OCI-LY7 (cell line): Measurements from ENCODE around the gene ANO2. TPM values are rescaled to one million over a fixed set of nuclear protein-coding genes. Genes with fewer than 3 reads are reported as not detected.

Experiments
- BruUV-seq: library from RNA; stranded (reverse); fragments of 400-500 nt; replicated peaks from 2 replicates; lab custom pipeline; 2021; lab: Mats Ljungman, UMichigan
- CTCF ChIA-PET: fragments of 300-600 bp; sonication (Branson Sonifier 250); formaldehyde crosslinking; loops from one replicate; lab custom pipeline; 2022; ENCODE audit warnings: antibody characterized with exemption; ENCODE audit not compliant: unreplicated experiment; lab: Charles Lee
- POLR2A ChIA-PET: fragments of 300-600 bp; sonication (Branson Sonifier 250); formaldehyde crosslinking; loops from one replicate; lab custom pipeline; 2022; ENCODE audit warnings: antibody characterized with exemption; lab: Charles Lee
- DNase-seq: peaks from one replicate; pipeline ENCODE4 v3.0.0-alpha.2; 2015; ENCODE audit warnings: low spot score
- H2AFZ ChIP-seq: fragments of 200-600 bp; sonication (generic), shearing (Covaris generic); 2 replicates; pipeline ENCODE4 v1.6.1; 2014; ENCODE audit warnings: mild to moderate bottlenecking, antibody characterized with exemption, low read length, moderate library complexity
- H3K27ac ChIP-seq: fragments of 200-600 bp; sonication (generic); 2 replicates; pipeline ENCODE4 v1.5.1; 2014; ENCODE audit warnings: mixed run types, low read depth, mild to moderate bottlenecking, moderate library complexity, low read length, inconsistent platforms; ENCODE audit not compliant: poor library complexity, severe bottlenecking
- H3K36me3 ChIP-seq: fragments of 200-600 bp; sonication (generic); 2 replicates; pipeline ENCODE4 v1.6.1; 2014; ENCODE audit warnings: mild to moderate bottlenecking, antibody characterized with exemption, low read length, moderate library complexity, mixed read lengths; ENCODE audit not compliant: insufficient read depth
- H3K4me1 ChIP-seq: fragments of 200-600 bp; sonication (generic); 2 replicates; pipeline ENCODE4 v1.5.1; 2014; ENCODE audit warnings: mild to moderate bottlenecking, low read length; ENCODE audit not compliant: insufficient read depth, poor library complexity, severe bottlenecking
- H3K4me2 ChIP-seq: fragments of 200-600 bp; sonication (generic); 2 replicates; pipeline ENCODE4 v1.6.1; 2014; ENCODE audit warnings: mild to moderate bottlenecking, low read length
- H3K4me3 ChIP-seq: fragments of 200-600 bp; sonication (generic); 2 replicates; pipeline ENCODE4 v1.5.1; 2014; ENCODE audit warnings: mild to moderate bottlenecking, low read depth, low read length; ENCODE audit not compliant: poor library complexity, severe bottlenecking
- H3K79me2 ChIP-seq: fragments of 200-600 bp; sonication (generic); 2 replicates; pipeline ENCODE4 v1.6.1; 2016; ENCODE audit warnings: low read depth, mild to moderate bottlenecking, low read length, moderate library complexity, mixed read lengths; ENCODE audit not compliant: insufficient read depth
- H3K9me2 ChIP-seq: fragments of 200-600 bp; sonication (generic); 2 replicates; pipeline ENCODE4 v1.6.1; 2016; ENCODE audit warnings: mild to moderate bottlenecking, low read length, mixed read lengths; ENCODE audit not compliant: insufficient read depth
- H3K9me3 ChIP-seq: fragments of 200-600 bp; sonication (generic); 2 replicates; pipeline ENCODE4 v1.6.1; 2014; ENCODE audit warnings: mild to moderate bottlenecking, mixed run types, low read length, mixed read lengths
- H4K20me1 ChIP-seq: fragments of 200-600 bp; sonication (generic); 2 replicates; pipeline ENCODE4 v1.6.1; 2014; ENCODE audit warnings: mild to moderate bottlenecking, antibody characterized with exemption, low read length, moderate library complexity, mixed read lengths; ENCODE audit not compliant: insufficient read depth
- EZH2phosphoT487 ChIP-seq: fragments of 200-600 bp; sonication (generic); IDR thresholded peaks from 2 replicates; pipeline ENCODE4 v1.6.1; 2018; ENCODE audit warnings: low read depth, borderline replicate concordance, mild to moderate bottlenecking, mixed run types, antibody characterized with exemption, low read length, moderate library complexity, mixed read lengths
- intact Hi-C: fragments of 100-400 bp; cut with micrococcal nuclease; formaldehyde crosslinking; loops from one replicate; pipeline ENCODE4 v1.10.0; 2022; ENCODE audit not compliant: unreplicated experiment
- total RNA-seq, 2 experiments: library from RNA; depleted of rRNA in 1 of 2; stranded (reverse); fragments of >200 nt in 1 of 2; shearing (Covaris generic) in 1 of 2; gene quantifications; 2 replicates each; pipeline ENCODE4 v1.2.3, GENCODE V29; 2014 to 2022
- TF ChIP-seq, protein P1 (sequence below): fragments of 200-600 bp; sonication (generic); conservative IDR thresholded peaks from 2 replicates; pipeline ENCODE4 v1.5.1; 2014; ENCODE audit warnings: mild to moderate bottlenecking, antibody characterized with exemption, low read length, moderate library complexity, mixed read lengths

ANO2 gene
- total RNA-seq, 2 experiments from 2014 or later, result not detected

DNA sequence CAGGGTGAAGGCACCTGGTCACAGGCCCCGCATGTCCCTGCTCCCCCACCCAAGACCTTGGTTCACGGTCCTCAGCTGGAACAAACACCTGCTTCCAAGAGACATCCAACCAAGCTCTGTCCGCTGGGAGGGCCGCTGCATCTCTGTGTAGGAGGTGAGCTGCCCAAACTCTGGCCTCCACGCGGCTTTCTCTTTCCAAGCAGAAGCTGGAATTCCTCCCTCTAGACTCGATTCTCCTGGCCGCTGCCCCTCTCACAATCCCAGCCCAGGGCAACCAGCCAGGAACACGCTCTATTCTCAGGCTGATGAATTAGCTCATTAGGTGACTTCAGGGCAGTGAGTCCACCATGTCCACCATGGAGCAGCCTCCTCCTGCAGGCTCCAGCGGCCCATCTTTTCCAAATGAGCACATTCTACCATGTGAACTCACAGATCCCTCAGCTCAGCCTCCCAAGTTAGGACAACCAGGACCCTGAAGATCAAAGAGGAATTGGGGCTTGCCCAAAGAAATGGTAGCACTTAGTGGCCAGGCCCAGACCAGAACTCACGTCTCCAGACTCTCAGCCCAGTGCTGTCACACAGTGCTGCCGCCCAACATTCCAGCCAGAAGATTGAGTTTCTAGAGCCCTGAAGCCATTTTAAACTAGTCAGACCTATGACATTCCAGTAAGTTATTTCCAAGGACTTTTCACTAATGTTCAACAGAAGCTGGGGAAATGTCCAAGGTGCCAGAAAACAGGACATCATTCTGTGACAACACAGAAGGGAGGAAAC lies 146.6 kb downstream of the ANO2 start:
- H3K4me1 ChIP-seq, result no peaks in the 10 kb centered on the region
- no peaks in the 10 kb centered on the region for H3K36me3 ChIP-seq
- H4K20me1 ChIP-seq, result no peaks in the 10 kb centered on the region
- H2AFZ ChIP-seq, result no peak overlapping the region
- TF ChIP-seq, protein P1, sequence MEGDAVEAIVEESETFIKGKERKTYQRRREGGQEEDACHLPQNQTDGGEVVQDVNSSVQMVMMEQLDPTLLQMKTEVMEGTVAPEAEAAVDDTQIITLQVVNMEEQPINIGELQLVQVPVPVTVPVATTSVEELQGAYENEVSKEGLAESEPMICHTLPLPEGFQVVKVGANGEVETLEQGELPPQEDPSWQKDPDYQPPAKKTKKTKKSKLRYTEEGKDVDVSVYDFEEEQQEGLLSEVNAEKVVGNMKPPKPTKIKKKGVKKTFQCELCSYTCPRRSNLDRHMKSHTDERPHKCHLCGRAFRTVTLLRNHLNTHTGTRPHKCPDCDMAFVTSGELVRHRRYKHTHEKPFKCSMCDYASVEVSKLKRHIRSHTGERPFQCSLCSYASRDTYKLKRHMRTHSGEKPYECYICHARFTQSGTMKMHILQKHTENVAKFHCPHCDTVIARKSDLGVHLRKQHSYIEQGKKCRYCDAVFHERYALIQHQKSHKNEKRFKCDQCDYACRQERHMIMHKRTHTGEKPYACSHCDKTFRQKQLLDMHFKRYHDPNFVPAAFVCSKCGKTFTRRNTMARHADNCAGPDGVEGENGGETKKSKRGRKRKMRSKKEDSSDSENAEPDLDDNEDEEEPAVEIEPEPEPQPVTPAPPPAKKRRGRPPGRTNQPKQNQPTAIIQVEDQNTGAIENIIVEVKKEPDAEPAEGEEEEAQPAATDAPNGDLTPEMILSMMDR, result no peak
- no peak for TF ChIP-seq EZH2phosphoT487
- H3K9me3 ChIP-seq, result no peaks in the 10 kb centered on the region
- BruUV-seq, result no TSS peak
- POLR2A ChIA-PET, result no interaction called here
- no peak overlapping the region for H3K27ac ChIP-seq
- H3K4me2 ChIP-seq, result no peak overlapping the region
- H3K79me2 ChIP-seq, result no peaks in the 10 kb centered on the region
- intact Hi-C loops, result no loop called here
- no peak overlapping the region for H3K4me3 ChIP-seq
- H3K9me2 ChIP-seq, result no peaks in the 10 kb centered on the region
- no peak for DNase-seq
- CTCF ChIA-PET, result no interaction called here

DNA sequence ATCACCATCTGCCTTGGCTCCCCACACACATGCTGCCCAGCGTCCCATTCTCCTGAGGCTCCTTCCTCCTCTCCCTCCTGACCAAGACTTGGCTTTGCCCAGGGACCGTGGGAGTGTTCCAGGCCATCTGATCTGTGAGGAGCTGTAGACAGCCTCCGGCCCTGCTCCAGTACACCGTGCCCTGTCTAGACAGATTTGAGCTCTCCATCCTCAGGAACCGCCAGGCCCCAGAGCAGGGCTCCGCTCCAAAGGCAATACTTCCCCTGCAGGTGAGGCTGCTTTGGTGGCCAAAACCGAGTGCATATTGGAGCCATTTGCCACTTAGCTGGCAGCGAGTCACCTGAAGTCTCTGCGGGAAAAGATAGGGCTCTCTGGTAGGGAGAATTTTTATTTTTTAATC lies 147.4 kb downstream of the ANO2 start:
- H2AFZ ChIP-seq, result no peak overlapping the region
- H3K4me3 ChIP-seq, result no peak overlapping the region
- no peaks in the 10 kb centered on the region for H3K9me2 ChIP-seq
- intact Hi-C loops, result loop anchor here (2.0 kb wide), 1 partner anchor 369 kb away; no protein-coding TSS in a partner anchor
- H3K27ac ChIP-seq, result no peak overlapping the region
- H3K36me3 ChIP-seq, result no peaks in the 10 kb centered on the region
- no peaks in the 10 kb centered on the region for H3K79me2 ChIP-seq
- no peak for TF ChIP-seq EZH2phosphoT487
- TF ChIP-seq, protein P1, result no peak
- no peak for DNase-seq
- POLR2A ChIA-PET, result no interaction called here
- no peaks in the 10 kb centered on the region for H3K9me3 ChIP-seq
- no TSS peak for BruUV-seq
- no peaks in the 10 kb centered on the region for H4K20me1 ChIP-seq
- no peaks in the 10 kb centered on the region for H3K4me1 ChIP-seq
- CTCF ChIA-PET, result no interaction called here
- no peak overlapping the region for H3K4me2 ChIP-seq

DNA sequence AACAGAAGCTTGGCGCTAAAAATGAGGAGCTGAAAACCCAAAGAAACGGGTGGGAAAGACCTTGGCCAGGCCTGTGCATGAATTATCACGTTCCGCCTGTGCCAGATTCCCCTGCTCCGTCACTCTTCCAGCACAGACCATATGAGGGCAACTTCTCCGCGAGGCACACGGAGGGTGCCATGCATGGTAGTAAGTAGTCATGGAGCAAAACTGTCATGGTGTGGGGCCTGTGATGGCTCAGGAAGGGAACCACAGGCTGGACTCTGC lies 148.2 kb downstream of the ANO2 start:
- H3K4me2 ChIP-seq, result no peak overlapping the region
- no peak for TF ChIP-seq EZH2phosphoT487
- TF ChIP-seq, protein P1, result no peak
- H4K20me1 ChIP-seq, result no peaks in the 10 kb centered on the region
- no peaks in the 10 kb centered on the region for H3K79me2 ChIP-seq
- no peaks in the 10 kb centered on the region for H3K4me1 ChIP-seq
- H3K36me3 ChIP-seq, result no peaks in the 10 kb centered on the region
- ChIA-PET POLR2A (interaction anchor here (1.1 kb wide), 1 partner anchor 49 kb away, joined by 3 read pairs; no protein-coding TSS in a partner anchor), CTCF (no interaction called here)
- intact Hi-C loops, result loop anchor here (2.0 kb wide), 1 partner anchor 368 kb away; no protein-coding TSS in a partner anchor
- no peaks in the 10 kb centered on the region for H3K9me3 ChIP-seq
- no peak overlapping the region for H2AFZ ChIP-seq
- no TSS peak for BruUV-seq
- H3K9me2 ChIP-seq, result no peaks in the 10 kb centered on the region
- no peak overlapping the region for H3K4me3 ChIP-seq
- DNase-seq, result no peak
- no peak overlapping the region for H3K27ac ChIP-seq
